G401 (cell line): ENCODE results near the gene RBAK. TPM values are rescaled to one million over a fixed set of nuclear protein-coding genes. Genes with fewer than 3 reads are reported as not detected.
"Not testable (repeated sequence)": the region's sequence is repeated elsewhere in the genome, so short reads cannot be mapped to it uniquely, and the experiment has no call there.

Source experiments
- DNase-seq: peaks from one replicate; pipeline ENCODE4 v3.0.0-alpha.2; 2015; ENCODE audit warnings: low spot score
- in situ Hi-C: cut with HindIII; loops from 2 replicates; pipeline ENCODE4 v1.10.0; 2016; ENCODE audit warnings: low sequenced_read_pairs, mixed read lengths
- total RNA-seq: library from RNA; depleted of rRNA; stranded (reverse); fragments of >200 nt; shearing (Covaris generic); gene quantifications from 2 replicates; pipeline ENCODE4 v1.2.3, GENCODE V29; 2014; rRNA removed

Gene RBAK
- 3.9 and 5.4 TPM in 2 replicates for total RNA-seq

- in situ Hi-C loops = no loop called here
- DNase-seq = peak; percentile 88
These were observed at the start of gene RBAK for GRCh38 chr7:5045558-5046396. TSS of gene RBAK (plus strand) at chr7:5045860. CDS start at chr7:5048077, 2,217 bp downstream.

GRCh38 chr7:4996696-4997222, 48.9 kb upstream of the RBAK start:
- in situ Hi-C loops = no loop called here
- no peak for DNase-seq

GRCh38 chr7:4998244-4998643, 47.4 kb upstream of the RBAK start:
- in situ Hi-C loops = no loop called here
- no peak for DNase-seq

- no peak for DNase-seq
- in situ Hi-C loops = no loop called here
These were observed 46.8 kb upstream of the RBAK start for GRCh38 chr7:4998910-4999309.

GRCh38 chr7:4999369-4999950, 46.2 kb upstream of the RBAK start:
- DNase-seq = no peak
- in situ Hi-C loops = no loop called here

- in situ Hi-C loops = no loop called here
- DNase-seq = no peak
These were observed 44.7 kb upstream of the RBAK start for GRCh38 chr7:5001003-5001402.

GRCh38 chr7:5001911-5002310, 43.7 kb upstream of the RBAK start:
- DNase-seq = no peak
- in situ Hi-C loops = no loop called here

- no peak for DNase-seq
- in situ Hi-C loops = no loop called here
These were observed 40.6 kb upstream of the RBAK start for GRCh38 chr7:5005066-5005465.

GRCh38 chr7:5012985-5013384, 32.7 kb upstream of the RBAK start:
- in situ Hi-C loops = no loop called here
- no peak for DNase-seq

GRCh38 chr7:5015936-5016335, 29.7 kb upstream of the RBAK start:
- in situ Hi-C loops, DNase-seq: not testable (repeated sequence)

GRCh38 chr7:5017626-5018025, 28.0 kb upstream of the RBAK start:
- in situ Hi-C loops, DNase-seq: not testable (repeated sequence)

GRCh38 chr7:5020098-5020497, 25.6 kb upstream of the RBAK start:
- no peak for DNase-seq
- in situ Hi-C loops = no loop called here

GRCh38 chr7:5020976-5021550, 24.6 kb upstream of the RBAK start:
- in situ Hi-C loops, DNase-seq: not testable (repeated sequence)

- DNase-seq, in situ Hi-C loops: not testable (repeated sequence)
These were observed 22.0 kb upstream of the RBAK start for GRCh38 chr7:5023626-5024025.

- in situ Hi-C loops, DNase-seq: not testable (repeated sequence)
These were observed 17.8 kb upstream of the RBAK start for GRCh38 chr7:5027796-5028410.

- DNase-seq, in situ Hi-C loops: not testable (repeated sequence)
These were observed 12.5 kb upstream of the RBAK start for GRCh38 chr7:5033186-5033585.

GRCh38 chr7:5035276-5035675, 10.4 kb upstream of the RBAK start:
- in situ Hi-C loops = no loop called here
- DNase-seq = no peak

- in situ Hi-C loops = no loop called here
- DNase-seq = no peak
These were observed 9.2 kb upstream of the RBAK start for GRCh38 chr7:5036446-5036845.

- in situ Hi-C loops = no loop called here
- DNase-seq = no peak
These were observed 4.6 kb upstream of the RBAK start for GRCh38 chr7:5041047-5041446.

GRCh38 chr7:5043661-5044060, 2.0 kb upstream of the RBAK start:
- no peak for DNase-seq
- in situ Hi-C loops = no loop called here
